ENCODE results near the gene ZFAND2B. TPM values are rescaled to one million over a fixed set of nuclear protein-coding genes. Genes with fewer than 3 reads are reported as not detected.

The ZFAND2B gene
- polyA plus RNA-seq, 1 donor (not counting 4 experiments of a cell fraction or from before 2014, with no cell fraction given) = 23.2 TPM

- Histone ChIP-seq H3K79me2 (ENCODE audit: control insufficient read depth, insufficient read depth, low read length) (no peaks in the 10 kb centered on the region), H2AFZ (ENCODE audit: control insufficient read depth, low read length) (no peak overlapping the region), H3K4me3 (ENCODE audit: control insufficient read depth in 2 of 3, extremely low read depth in 1 of 3, insufficient read depth in 2 of 3, low read depth in 1 of 3, low read length in 3 of 3) (no peak overlapping the region), H3K27ac (ENCODE audit: control insufficient read depth, insufficient read depth, low read length) (no peak overlapping the region), H3K9ac (ENCODE audit: control insufficient read depth, extremely low read depth, insufficient read depth, low read length) (no peak overlapping the region), H3K36me3 (ENCODE audit: control insufficient read depth in 2 of 2, extremely low read depth in 1 of 2, insufficient read depth in 2 of 2, low read length in 2 of 2) (peaks cover 16 to 21% of the 10 kb centered on the region in 2 experiments), H3K27me3 (ENCODE audit: control insufficient read depth, extremely low read depth, insufficient read depth, low read length) (no peaks in the 10 kb centered on the region), H3K4me2 (ENCODE audit: control insufficient read depth, extremely low read depth, insufficient read depth, low read depth, low read length) (peak overlapping the region; percentile 84), H3K4me1 (ENCODE audit: control insufficient read depth, extremely low read depth, insufficient read depth, low read length) (peaks cover 16% of the 10 kb centered on the region), H4K20me1 (ENCODE audit: control insufficient read depth, extremely low read depth, insufficient read depth, low read length) (no peaks in the 10 kb centered on the region), H3K9me1 (ENCODE audit: control insufficient read depth, extremely low read depth, insufficient read depth, low read length) (no peaks in the 10 kb centered on the region), H3K9me3 (ENCODE audit: control insufficient read depth, low read depth, low read length) (no peaks in the 10 kb centered on the region)
- TF ChIP-seq CTCF (optimal IDR thresholded peaks at IDR 0.05 in 1 of 3, IDR thresholded peaks at IDR 0.05 in 1 of 3, conservative IDR thresholded peaks at IDR 0.05 in 1 of 3; ENCODE audit: extremely low read depth in 1 of 3, insufficient read depth in 2 of 3, low read length in 3 of 3) = no peak
- TF ChIP-seq EZH2 (IDR thresholded peaks at IDR 0.05; ENCODE audit: low read length) = no peak
- no peak for FAIRE-seq
- dilution Hi-C loops (cut with MboI; ENCODE audit: extremely low pct_ligation_motif_present, low sequenced_read_pairs) = no loop called here
- no peak for DNase-seq (ENCODE audit: low read depth, low spot score)
These were observed 1.5 kb downstream of the ZFAND2B start for GRCh38 chr2:219207884-219208740.

GRCh38 chr2:219209236-219210195 is 2.9 kb downstream of the ZFAND2B start:
- Histone ChIP-seq H3K4me1 (ENCODE audit: control insufficient read depth, extremely low read depth, insufficient read depth, low read length) (peaks cover 16% of the 10 kb centered on the region), H2AFZ (ENCODE audit: control insufficient read depth, low read length) (no peak overlapping the region), H3K27me3 (ENCODE audit: control insufficient read depth, extremely low read depth, insufficient read depth, low read length) (no peaks in the 10 kb centered on the region), H3K9me3 (ENCODE audit: control insufficient read depth, low read depth, low read length) (no peaks in the 10 kb centered on the region), H3K4me3 (ENCODE audit: control insufficient read depth in 2 of 3, extremely low read depth in 1 of 3, insufficient read depth in 2 of 3, low read depth in 1 of 3, low read length in 3 of 3) (no peak overlapping the region), H3K27ac (ENCODE audit: control insufficient read depth, insufficient read depth, low read length) (no peak overlapping the region), H3K79me2 (ENCODE audit: control insufficient read depth, insufficient read depth, low read length) (no peaks in the 10 kb centered on the region), H3K36me3 (ENCODE audit: control insufficient read depth in 2 of 2, extremely low read depth in 1 of 2, insufficient read depth in 2 of 2, low read length in 2 of 2) (peaks cover 23 to 25% of the 10 kb centered on the region in 2 experiments), H3K4me2 (ENCODE audit: control insufficient read depth, extremely low read depth, insufficient read depth, low read depth, low read length) (no peak overlapping the region), H3K9me1 (ENCODE audit: control insufficient read depth, extremely low read depth, insufficient read depth, low read length) (no peaks in the 10 kb centered on the region), H3K9ac (ENCODE audit: control insufficient read depth, extremely low read depth, insufficient read depth, low read length) (no peak overlapping the region), H4K20me1 (ENCODE audit: control insufficient read depth, extremely low read depth, insufficient read depth, low read length) (no peaks in the 10 kb centered on the region)
- DNase-seq (ENCODE audit: low read depth, low spot score) (no peak), FAIRE-seq (no peak)
- TF ChIP-seq CTCF (optimal IDR thresholded peaks at IDR 0.05 in 1 of 3, IDR thresholded peaks at IDR 0.05 in 1 of 3, conservative IDR thresholded peaks at IDR 0.05 in 1 of 3; ENCODE audit: extremely low read depth in 1 of 3, insufficient read depth in 2 of 3, low read length in 3 of 3) (no peak), EZH2 (IDR thresholded peaks at IDR 0.05; ENCODE audit: low read length) (no peak)
- dilution Hi-C loops (cut with MboI; ENCODE audit: extremely low pct_ligation_motif_present, low sequenced_read_pairs) = no loop called here
